ENCODE results near the gene PCNA. TPM values are rescaled to one million over a fixed set of nuclear protein-coding genes. Genes with fewer than 3 reads are reported as not detected.
"Not testable (repeated sequence)": the region's sequence is repeated elsewhere in the genome, so short reads cannot be mapped to it uniquely, and the experiment has no call there.

Gene PCNA
- total RNA-seq, 1 experiment from 2014 or later: 274 TPM

DNA sequence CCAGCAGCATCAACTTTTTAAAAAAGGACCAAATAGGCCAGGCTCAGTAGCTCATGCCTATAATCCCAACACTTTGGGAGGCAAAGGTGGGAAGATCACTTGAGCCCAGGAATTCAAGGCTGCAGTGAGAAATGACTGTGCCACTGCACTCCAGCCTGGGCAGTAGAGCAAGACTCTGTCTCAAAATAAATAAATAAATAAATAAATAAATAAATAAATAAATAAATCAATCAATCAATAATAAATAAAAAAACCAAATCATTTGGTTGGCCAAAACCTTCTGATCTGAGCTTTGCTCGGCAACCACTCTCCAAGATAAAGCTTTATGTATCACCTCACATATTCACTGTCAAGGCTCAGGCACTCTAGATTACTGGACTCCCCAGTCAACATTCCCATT lies 20.7 kb downstream of the PCNA start:
- H2BK120ac ChIP-seq (ENCODE audit: low read depth, low read length, poor library complexity, severe bottlenecking); H3K56ac ChIP-seq (ENCODE audit: insufficient read length, low read depth, low read length); H3K18ac ChIP-seq (ENCODE audit: insufficient read length, low read depth, low read length); H3K27ac Mint-ChIP-seq; H3K4me1 Mint-ChIP-seq; H2AK5ac ChIP-seq (ENCODE audit: insufficient read length, low read length); H3K27me3 ChIP-seq (ENCODE audit: insufficient read depth, low read length); H4K91ac ChIP-seq (ENCODE audit: insufficient read length, low read depth, low read length); H4K20me1 ChIP-seq (ENCODE audit: control insufficient read depth, insufficient read depth, insufficient read length); H3K9me3 ChIP-seq (ENCODE audit: control insufficient read depth, low read depth, low read length); H3K14ac ChIP-seq (ENCODE audit: insufficient read depth, low read length); H3K9ac ChIP-seq (ENCODE audit: extremely low read depth, insufficient read length, low read length); H3K4me1 ChIP-seq (ENCODE audit: insufficient read depth, low read length); H4K8ac ChIP-seq (replicated peaks; ENCODE audit: insufficient read length, low read depth, low read length); H3K9me3 Mint-ChIP-seq; H4K5ac ChIP-seq (ENCODE audit: insufficient read length, low read depth, low read length); H3T11ph ChIP-seq (ENCODE audit: low read length); H3K27ac ChIP-seq (ENCODE audit: insufficient read length, low read depth, low read length); H3K23ac ChIP-seq (ENCODE audit: insufficient read length, low read depth, low read length); H2AFZ ChIP-seq (ENCODE audit: low read length); H3K4ac ChIP-seq (ENCODE audit: low read depth, low read length); H2BK5ac ChIP-seq (ENCODE audit: insufficient read length, low read length); H3K4me3 Mint-ChIP-seq; H3K23me2 ChIP-seq (ENCODE audit: insufficient read length, low read depth, low read length, poor library complexity, severe bottlenecking); DNase-seq; H3K4me2 ChIP-seq (ENCODE audit: insufficient read depth, insufficient read length, low read length); H2BK12ac ChIP-seq (ENCODE audit: insufficient read length, low read depth, low read length); H3K79me1 ChIP-seq (ENCODE audit: insufficient read depth, low read depth, low read length, poor library complexity, severe bottlenecking); H3K79me2 ChIP-seq (ENCODE audit: insufficient read depth, low read length); H3K27me3 Mint-ChIP-seq (ENCODE audit: low read depth); H2BK20ac ChIP-seq (ENCODE audit: low read depth, low read length, poor library complexity, severe bottlenecking); H2BK15ac ChIP-seq (ENCODE audit: low read depth, low read length): not testable (repeated sequence)
- WGBS (ENCODE audit: extremely low coverage, insufficient read length, low lambda C conversion rate): no CpG with 5 or more reads among the region's 1 CpG
- peaks cover 14 to 58% (median 54%) of the 10 kb centered on the region in 3 experiments; a peak in 6 of 7 replicates for H3K36me3 Mint-ChIP-seq (ENCODE audit: insufficient read depth in 1 of 3, low read depth in 3 of 3)

All from H9 (cell line).